HPDE6-E6E7 (cell line): Measurements from ENCODE around the gene SLC16A2.
A peak's percentile ranks its signal among the peaks of the same experiment; 100 is the strongest.

Experiments used
- DNase-seq: peaks from one replicate; pipeline ENCODE4 v3.0.0; 2011; ENCODE audit warnings: missing footprints; ENCODE audit errors: extremely low spot score

The SLC16A2 gene

GRCh38 chrX:74421036-74421739 lies at the start of gene SLC16A2:
Gene SLC16A2 (plus strand): TSS chrX:74421493. CDS start chrX:74421638, 145 bp downstream.
- peak; percentile 25 for DNase-seq

GRCh38 chrX:74372272-74372671 lies 49.0 kb upstream of the SLC16A2 start:
- no peak for DNase-seq

GRCh38 chrX:74377282-74377681 lies 44.0 kb upstream of the SLC16A2 start:
- DNase-seq: no peak

- DNase-seq: peak; percentile 54
Observed at GRCh38 chrX:74382613-74383012, 38.7 kb upstream of the SLC16A2 start.

DNA sequence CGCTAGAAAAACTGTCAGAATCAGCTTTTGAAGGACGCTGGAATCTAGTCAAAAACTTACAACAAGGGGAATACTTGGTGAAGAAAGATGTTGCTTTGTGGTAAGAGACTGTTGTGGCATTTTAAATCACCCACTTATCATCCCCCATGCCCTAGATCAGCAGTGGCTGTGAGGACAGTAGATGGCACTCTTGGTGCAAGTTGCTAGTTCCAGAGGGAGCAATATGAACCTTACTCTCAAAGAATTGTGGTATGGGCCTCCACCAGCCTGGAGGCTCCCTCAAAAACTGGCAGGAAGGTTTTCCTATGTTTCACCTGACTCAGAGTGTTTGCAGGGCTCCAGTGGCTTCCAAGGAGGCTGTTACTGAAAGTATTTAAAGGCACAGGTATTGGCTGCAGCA lies 37.7 kb upstream of the SLC16A2 start:
- DNase-seq: peak; percentile 31

- DNase-seq: no peak
Observed at GRCh38 chrX:74389016-74389722, 32.1 kb upstream of the SLC16A2 start.

DNA sequence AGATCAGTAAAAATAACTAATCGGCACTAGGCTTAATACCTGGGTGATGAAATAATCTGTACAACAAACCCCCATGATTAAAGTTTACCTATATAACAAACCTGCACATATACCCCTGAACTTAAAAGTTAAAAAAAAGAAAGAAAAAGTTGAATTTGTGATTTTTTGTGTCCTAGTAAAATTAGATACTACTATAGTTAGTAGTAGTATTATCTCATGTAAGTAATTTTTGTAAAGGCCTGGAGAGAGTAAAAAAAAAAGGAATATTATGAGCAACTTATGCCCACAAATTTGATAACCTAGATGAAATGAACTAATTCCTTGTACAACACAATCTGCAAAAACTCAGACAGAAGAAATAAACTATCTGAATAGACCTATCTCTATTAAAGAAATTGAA lies 25.7 kb upstream of the SLC16A2 start:
- DNase-seq: no peak

- DNase-seq: no peak
Observed at GRCh38 chrX:74405973-74406489, 15.3 kb upstream of the SLC16A2 start.

DNA sequence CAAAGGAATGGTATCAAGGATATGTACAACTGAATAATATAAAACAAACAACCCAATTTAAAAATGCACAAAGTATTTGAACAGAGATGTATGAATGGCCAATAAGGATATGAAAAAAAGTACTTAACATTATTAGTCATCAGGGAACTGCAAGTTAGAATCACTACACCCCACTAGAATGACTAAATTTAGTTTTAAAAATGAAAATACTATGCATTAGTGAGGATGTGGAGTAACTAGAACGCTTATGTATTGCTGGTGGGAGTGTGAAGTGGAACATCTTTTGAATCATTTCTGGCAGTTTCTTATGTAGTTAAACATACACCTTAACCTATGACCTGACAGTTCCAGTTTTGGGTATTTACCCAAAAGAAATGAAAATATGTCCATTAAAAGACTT lies 13.0 kb upstream of the SLC16A2 start:
- DNase-seq: no peak

DNA sequence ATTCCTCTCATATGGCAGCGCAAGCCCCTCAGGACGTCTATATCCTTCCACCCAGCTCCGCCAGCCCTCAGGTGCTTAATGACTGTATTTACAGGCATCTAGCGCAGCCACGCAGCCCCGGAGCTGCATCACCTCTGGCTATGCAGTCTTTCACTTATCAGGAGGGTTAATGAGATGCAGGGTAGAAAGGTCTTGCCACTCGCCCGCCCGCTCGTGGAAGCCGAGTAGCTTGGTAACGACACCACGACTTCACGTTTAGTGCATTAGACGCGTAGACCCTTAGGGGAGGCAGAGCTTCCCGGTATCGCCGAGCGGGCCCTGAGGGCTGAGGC lies 1.5 kb upstream of the SLC16A2 start:
- DNase-seq: no peak

DNA sequence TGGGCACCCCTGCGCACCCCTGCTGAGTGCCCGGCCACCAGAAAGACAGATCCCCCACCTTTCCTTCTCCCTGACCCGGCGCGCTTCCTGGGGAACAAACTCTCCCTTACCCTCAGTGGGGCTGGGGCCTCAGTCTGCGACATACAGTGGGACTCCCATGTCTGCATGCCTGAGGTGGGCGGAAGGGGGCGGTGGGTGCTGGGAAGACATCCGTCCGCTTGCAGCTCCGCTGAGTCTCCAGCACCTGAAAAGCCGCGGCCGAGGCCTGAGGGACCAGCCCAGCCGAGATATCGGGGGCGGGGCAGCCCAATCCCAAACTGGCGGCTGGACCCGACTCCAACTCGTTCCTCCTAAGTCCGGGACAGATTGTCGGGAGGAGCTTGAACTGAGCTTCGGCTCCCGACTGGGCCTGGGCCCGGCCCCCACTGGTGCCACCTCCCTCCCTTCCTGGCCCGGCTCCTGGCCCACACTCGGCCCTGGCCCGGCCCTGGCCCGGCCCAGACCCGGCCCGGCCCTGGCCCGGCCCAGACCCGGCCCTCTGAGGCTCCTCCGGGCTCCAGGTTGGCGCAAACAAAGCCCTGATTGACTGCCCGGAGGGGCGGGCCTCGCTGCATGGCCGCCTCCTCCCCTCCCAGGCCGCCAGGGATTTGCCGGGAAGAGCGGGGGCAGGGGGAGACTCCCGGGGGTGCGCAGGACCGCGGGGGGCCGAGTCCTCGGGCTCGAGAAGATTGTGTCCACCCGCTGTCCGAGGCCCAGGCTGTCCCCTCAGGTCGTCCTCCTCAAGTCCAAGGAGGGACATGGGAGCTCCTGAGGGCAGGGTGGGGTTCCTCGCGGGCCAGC lies 877 bp upstream of the SLC16A2 start:
- DNase-seq: no peak

GRCh38 chrX:74421740-74422352 lies 553 bp downstream of the SLC16A2 start:
- no peak for DNase-seq

GRCh38 chrX:74422576-74423288 lies 1.4 kb downstream of the SLC16A2 start:
- DNase-seq: no peak

DNA sequence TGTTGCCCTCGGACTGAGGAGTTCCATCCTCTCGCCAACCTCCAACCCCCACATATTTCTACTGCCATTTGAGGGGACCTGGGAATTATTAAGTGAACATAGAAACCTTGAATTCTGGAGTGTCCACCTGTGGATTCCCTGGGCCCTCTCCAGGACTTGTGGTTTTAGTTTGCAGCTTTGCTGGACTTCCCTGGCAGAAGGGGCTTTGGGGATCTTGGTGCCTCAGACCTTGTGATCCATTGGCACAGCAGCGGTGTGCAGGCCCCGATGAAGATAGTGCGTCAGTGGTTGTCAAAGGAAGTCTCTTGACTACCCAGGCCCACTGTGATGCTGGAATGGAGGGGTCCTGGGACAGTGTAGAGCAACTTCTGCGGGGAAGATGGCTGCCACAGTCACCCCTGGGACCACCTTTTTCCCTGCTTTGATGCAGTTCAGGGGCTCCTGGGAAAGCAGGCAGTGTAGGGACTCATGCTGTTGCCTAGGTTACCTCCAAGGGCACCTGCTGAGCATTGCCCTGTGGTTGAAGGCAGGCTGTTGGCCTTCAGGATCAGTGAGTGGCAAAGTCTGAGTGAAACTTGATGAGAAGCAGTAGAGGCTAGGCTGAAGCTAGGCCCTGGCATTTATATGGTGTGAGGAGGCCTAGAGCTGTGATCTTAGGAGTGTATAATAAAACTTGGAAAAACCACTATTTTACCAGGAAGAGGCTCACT lies 2.2 kb downstream of the SLC16A2 start:
- DNase-seq: no peak

GRCh38 chrX:74426071-74426470 lies 4.8 kb downstream of the SLC16A2 start:
- no peak for DNase-seq

GRCh38 chrX:74426615-74427014 lies 5.3 kb downstream of the SLC16A2 start:
- DNase-seq: no peak

- DNase-seq: no peak
Observed at GRCh38 chrX:74431797-74432196, 10.5 kb downstream of the SLC16A2 start.

- DNase-seq: no peak
Observed at GRCh38 chrX:74434336-74434735, 13.0 kb downstream of the SLC16A2 start.

DNA sequence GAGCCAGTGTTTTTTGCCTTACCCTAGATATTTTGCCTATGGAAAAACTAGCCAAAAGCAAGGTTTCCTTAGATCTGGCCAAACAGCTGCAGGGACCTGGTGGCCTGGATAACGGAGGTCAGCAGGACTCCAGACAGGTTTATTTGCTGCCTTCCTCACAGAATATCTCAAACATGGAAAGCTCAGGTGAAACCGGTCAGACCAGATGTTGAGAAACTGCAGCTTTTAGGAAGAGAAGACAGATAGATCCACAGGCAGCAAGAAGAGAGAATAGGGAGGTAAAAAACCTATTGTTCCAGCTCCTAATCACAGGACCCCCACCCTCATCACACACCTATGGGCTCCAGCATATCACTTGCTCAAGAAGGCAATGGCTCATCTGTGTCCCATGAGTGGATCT lies 16.2 kb downstream of the SLC16A2 start:
- no peak for DNase-seq

DNA sequence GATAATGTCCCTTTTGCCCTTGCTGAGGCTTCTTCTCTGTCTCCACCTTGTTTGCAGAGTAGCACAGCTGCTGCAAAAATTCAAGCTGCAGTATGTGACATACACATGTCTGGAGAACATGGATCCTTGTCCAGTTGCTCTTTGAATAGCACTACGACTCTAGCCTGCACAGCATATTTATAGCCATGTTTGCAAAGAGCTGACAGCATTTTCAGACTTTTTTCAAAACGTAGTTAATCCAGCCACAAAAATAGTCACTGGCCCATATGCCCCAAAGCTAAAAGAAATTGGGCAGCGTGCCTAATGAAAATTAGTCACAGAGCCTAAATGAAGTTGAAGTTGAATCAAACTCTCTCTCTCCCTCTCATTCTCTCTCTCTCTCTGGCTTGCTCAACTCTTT lies 17.5 kb downstream of the SLC16A2 start:
- no peak for DNase-seq

DNA sequence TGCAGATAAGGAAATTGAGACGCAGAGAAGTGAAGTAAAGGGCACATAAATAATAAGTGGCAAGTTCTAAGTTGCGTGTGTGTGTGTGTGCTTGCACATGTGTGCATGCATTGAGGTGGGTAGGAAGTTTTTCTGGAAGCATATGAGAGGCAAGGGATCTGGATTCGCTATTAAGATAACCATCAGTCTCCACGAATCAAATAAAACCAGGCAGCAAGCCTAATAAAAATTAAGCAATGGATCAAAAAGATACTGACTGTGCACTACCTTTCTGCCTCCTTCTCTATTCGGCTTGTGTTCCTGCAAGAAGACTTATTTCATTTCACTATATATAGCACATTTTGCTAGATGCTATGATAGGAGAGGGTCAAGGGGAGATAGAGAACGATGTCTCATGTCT lies 23.8 kb downstream of the SLC16A2 start:
- DNase-seq: no peak
